Natural killer cell (primary cell): Measurements from ENCODE around the gene MPV17L2. TPM values are rescaled to one million over a fixed set of nuclear protein-coding genes. Genes with fewer than 3 reads are reported as not detected.

Experiments used
- ATAC-seq, 3 donors: fragments of 150-1000 bp in 2 of 3; fragments of 200-7000 bp in 1 of 3; cut with Tn5 transposase; 1 replicate in 1 of 3; 2 replicates in 2 of 3; pipeline ENCODE4 v1.10.0; 2021; ENCODE audit warnings: mild to moderate bottlenecking in 2 of 3, moderate library complexity in 2 of 3
- DNase-seq, 2 donors: peaks; one replicate each; pipeline versions ENCODE4 v3.0.0 to v3.0.0-alpha.2; 2013 to 2021; ENCODE audit warnings: mixed read lengths in 1 of 2
- H3K27ac ChIP-seq: one replicate; pipeline ENCODE4 v1.5.1; 2013; ENCODE audit warnings: mild to moderate bottlenecking, low read length
- H3K27me3 ChIP-seq: one replicate; pipeline ENCODE4 v1.6.1; 2013; ENCODE audit warnings: low read length; ENCODE audit not compliant: control insufficient read depth, insufficient read depth
- H3K36me3 ChIP-seq: one replicate; pipeline ENCODE4 v1.6.1; 2013; ENCODE audit warnings: low read length; ENCODE audit not compliant: control insufficient read depth, insufficient read depth
- H3K4me1 ChIP-seq: one replicate; pipeline ENCODE4 v1.6.1; 2013; ENCODE audit warnings: low read length; ENCODE audit not compliant: control insufficient read depth, insufficient read depth
- H3K4me3 ChIP-seq: one replicate; pipeline ENCODE4 v1.5.1; 2013; ENCODE audit warnings: low read length
- H3K9me3 ChIP-seq: one replicate; pipeline ENCODE4 v1.6.1; 2013; ENCODE audit warnings: low read length; ENCODE audit not compliant: control insufficient read depth, insufficient read depth
- H3K27ac Mint-ChIP-seq, 2 donors: one replicate each; pipeline ENCODE4 v1.8.0; 2022; ENCODE audit warnings: mild to moderate bottlenecking in 2 of 2, mixed read lengths in 2 of 2, moderate library complexity in 1 of 2
- H3K27me3 Mint-ChIP-seq, 2 donors: one replicate each; pipeline ENCODE4 v1.8.0; 2022; ENCODE audit warnings: low read depth in 2 of 2, mixed read lengths in 2 of 2
- H3K36me3 Mint-ChIP-seq: one replicate; pipeline ENCODE4 v1.8.0; 2022; ENCODE audit warnings: mixed read lengths
- H3K4me1 Mint-ChIP-seq, 2 donors: one replicate each; pipeline ENCODE4 v1.8.0; 2022; ENCODE audit warnings: mixed read lengths in 2 of 2
- H3K4me3 Mint-ChIP-seq: one replicate; pipeline ENCODE4 v1.8.0; 2022; ENCODE audit warnings: mild to moderate bottlenecking, moderate library complexity, mixed read lengths
- H3K9me3 Mint-ChIP-seq, 2 donors: one replicate each; pipeline ENCODE4 v1.8.0; 2022; ENCODE audit warnings: mixed read lengths in 2 of 2
- CTCF ChIP-seq: fragments of 200-600 bp; IDR thresholded peaks from one replicate; pipeline ENCODE4 v1.8.0; 2022; ENCODE audit warnings: antibody characterized with exemption
- WGBS: methylation state at CpG from one replicate; pipeline ENCODE4 v1.1.7; 2013; ENCODE audit warnings: missing lambda C conversion rate; ENCODE audit not compliant: insufficient coverage; 5-methylcytosine and 5-hydroxymethylcytosine counted together
- intact Hi-C: fragments of 100-400 bp; cut with micrococcal nuclease; formaldehyde crosslinking; loops from one replicate; pipeline ENCODE4 v1.14.2; 2022
- total RNA-seq, 4 donors: library from RNA; stranded (reverse); fragments of 120-200 nt in 1 of 4; gene quantifications; one replicate each; pipeline versions ENCODE4 v1.2.3 to v1.2.4, GENCODE V29; 2013 to 2022

Gene MPV17L2
- total RNA-seq, 3 donors from 2014 or later (not counting 1 experiment from before 2014, with no cell fraction given) = 4.1 to 5.6 (median 4.5) TPM

- no peaks in the 10 kb centered on the region for H3K27me3 ChIP-seq
- peaks cover 16% of the 10 kb centered on the region for H3K4me1 ChIP-seq
- Mint-ChIP-seq H3K27ac (no peak overlapping the region), H3K4me1 (peaks cover 0 to 9% of the 10 kb centered on the region in 2 donors), H3K36me3 (peaks cover 9% of the 10 kb centered on the region), H3K9me3 (no peaks in the 10 kb centered on the region), H3K4me3 (no peak overlapping the region), H3K27me3 (no peaks in the 10 kb centered on the region)
- H3K9me3 ChIP-seq = no peaks in the 10 kb centered on the region
- TF ChIP-seq CTCF = peak; percentile 54
- peaks cover 16% of the 10 kb centered on the region for H3K36me3 ChIP-seq
- ATAC-seq (no peak), DNase-seq (no peak)
- intact Hi-C loops = loop anchor here (5.0 kb wide), 1 partner anchor 91 kb away; no protein-coding TSS in a partner anchor
- H3K27ac ChIP-seq = no peak overlapping the region
- 79% methylated on average over 19 of the region's 19 CpGs for WGBS
- H3K4me3 ChIP-seq = no peak overlapping the region
Observed at GRCh38 chr19:18161636-18162002, 31.4 kb upstream of the MPV17L2 start.

GRCh38 chr19:18164072-18164471 is 28.9 kb upstream of the MPV17L2 start:
- Mint-ChIP-seq H3K9me3 (no peaks in the 10 kb centered on the region), H3K36me3 (peaks cover 9% of the 10 kb centered on the region), H3K4me3 (no peak overlapping the region), H3K27ac (no peak overlapping the region), H3K4me1 (peaks cover 0 to 15% of the 10 kb centered on the region in 2 donors), H3K27me3 (no peaks in the 10 kb centered on the region)
- Histone ChIP-seq H3K4me1 (peaks cover 30% of the 10 kb centered on the region), H3K36me3 (peaks cover 23% of the 10 kb centered on the region), H3K27ac (no peak overlapping the region), H3K9me3 (no peaks in the 10 kb centered on the region), H3K4me3 (no peak overlapping the region), H3K27me3 (no peaks in the 10 kb centered on the region)
- no peak for ATAC-seq
- intact Hi-C loops = loop anchor here (5.0 kb wide), 1 partner anchor 88 kb away; no protein-coding TSS in a partner anchor
- no peak for TF ChIP-seq CTCF
- DNase-seq = no peak
- WGBS = over 99% methylated on average over 7 of the region's 7 CpGs

DNA sequence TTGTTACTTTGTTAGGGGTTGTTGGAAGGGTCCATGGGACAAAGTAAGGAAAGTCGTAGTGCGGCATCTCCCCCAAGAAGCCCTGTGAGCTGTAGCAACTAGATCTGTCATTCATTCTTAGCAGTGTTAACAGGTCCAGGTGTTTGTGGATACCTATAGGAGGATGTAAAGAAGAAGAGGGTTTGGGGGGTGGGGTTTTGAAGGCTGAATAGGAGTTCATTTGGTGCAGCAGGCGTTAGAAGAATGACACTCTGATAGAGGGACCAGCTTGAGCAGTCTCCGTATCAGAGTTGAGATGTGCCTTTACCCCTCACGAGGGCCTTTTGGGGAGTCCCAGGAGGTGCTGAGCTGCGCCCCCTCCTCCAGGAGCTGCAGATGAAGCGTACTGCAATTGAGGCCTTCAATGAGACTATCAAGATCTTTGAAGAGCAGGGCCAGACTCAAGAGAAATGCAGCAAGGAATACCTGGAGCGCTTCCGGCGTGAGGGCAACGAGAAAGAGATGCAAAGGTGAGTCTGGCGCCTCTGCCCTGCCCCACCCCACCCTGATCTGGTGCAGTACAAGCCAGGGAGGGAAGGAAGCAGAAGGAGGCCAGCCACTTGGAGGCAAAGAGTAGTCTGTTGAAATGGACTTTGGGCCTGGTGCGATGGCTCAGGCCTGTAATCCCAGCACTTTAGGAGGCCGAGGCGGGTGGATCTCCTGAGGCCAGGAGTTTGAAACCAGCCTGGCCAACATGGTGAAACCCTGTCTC is 27.0 kb upstream of the MPV17L2 start:
- no peak for TF ChIP-seq CTCF
- intact Hi-C loops = no loop called here
- Histone ChIP-seq H3K4me1 (peaks cover 36% of the 10 kb centered on the region), H3K9me3 (no peaks in the 10 kb centered on the region), H3K27me3 (no peaks in the 10 kb centered on the region), H3K36me3 (peaks cover 23% of the 10 kb centered on the region), H3K27ac (no peak overlapping the region), H3K4me3 (no peak overlapping the region)
- peaks cover 0 to 15% of the 10 kb centered on the region in 2 donors for H3K4me1 Mint-ChIP-seq
- no peaks in the 10 kb centered on the region for H3K27me3 Mint-ChIP-seq
- ATAC-seq (no peak), DNase-seq (no peak)
- no peak overlapping the region for H3K4me3 Mint-ChIP-seq
- H3K9me3 Mint-ChIP-seq = no peaks in the 10 kb centered on the region
- H3K27ac Mint-ChIP-seq = no peak overlapping the region
- 99% methylated on average over 15 of the region's 15 CpGs for WGBS
- peaks cover 9% of the 10 kb centered on the region for H3K36me3 Mint-ChIP-seq

- no peaks in the 10 kb centered on the region for H3K27me3 Mint-ChIP-seq
- TF ChIP-seq CTCF = no peak
- ATAC-seq (no peak), DNase-seq (no peak)
- H3K27ac Mint-ChIP-seq = no peak overlapping the region
- WGBS = 98% methylated on average over 21 of the region's 21 CpGs
- H3K27me3 ChIP-seq = no peaks in the 10 kb centered on the region
- H3K27ac ChIP-seq = no peak overlapping the region
- no peak overlapping the region for H3K4me3 ChIP-seq
- H3K4me3 Mint-ChIP-seq = no peak overlapping the region
- peaks cover 9% of the 10 kb centered on the region for H3K36me3 Mint-ChIP-seq
- H3K4me1 Mint-ChIP-seq = peaks cover 0 to 17% of the 10 kb centered on the region in 2 donors
- intact Hi-C loops = no loop called here
- peaks cover 39% of the 10 kb centered on the region for H3K4me1 ChIP-seq
- H3K9me3 Mint-ChIP-seq = no peaks in the 10 kb centered on the region
- H3K9me3 ChIP-seq = no peaks in the 10 kb centered on the region
- H3K36me3 ChIP-seq = peaks cover 23% of the 10 kb centered on the region
Observed at GRCh38 chr19:18167011-18167410, 26.0 kb upstream of the MPV17L2 start.
